Fibroblast of skin of back (primary cell): ENCODE measurements around the gene FOXP1.
A peak's percentile ranks its signal among the peaks of the same experiment; 100 is the strongest.

Experiments used
- DNase-seq: peaks from one replicate; pipeline ENCODE4 v3.0.0-alpha.2; 2013

The FOXP1 gene

GRCh38 chr3:71142441-71143161, 440.9 kb downstream of the FOXP1 start:
- DNase-seq: peak; percentile 56

- no peak for DNase-seq
These were observed 443.1 kb downstream of the FOXP1 start for GRCh38 chr3:71140477-71140876.

DNA sequence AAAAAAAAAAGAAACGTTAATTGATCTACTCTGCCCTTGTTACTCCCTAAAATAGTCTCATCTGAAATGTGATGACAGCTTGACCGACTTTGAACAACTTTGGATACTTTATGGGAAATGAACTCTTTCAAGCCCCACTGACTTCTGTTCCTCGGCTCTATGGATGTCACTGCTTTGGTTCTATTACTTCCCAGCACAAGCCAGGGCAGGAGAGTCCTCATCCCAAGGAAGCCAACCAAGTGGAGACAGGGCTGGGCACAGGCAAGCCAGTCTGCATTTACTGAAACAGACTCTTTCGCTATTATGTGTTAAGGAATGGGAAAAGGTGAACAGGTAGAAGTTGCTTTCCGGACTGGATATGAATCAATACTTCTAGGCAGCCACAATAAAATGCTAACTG, 444.0 kb downstream of the FOXP1 start:
- DNase-seq: no peak

GRCh38 chr3:71138410-71138809, 445.1 kb downstream of the FOXP1 start:
- no peak for DNase-seq

GRCh38 chr3:71136276-71136675, 447.3 kb downstream of the FOXP1 start:
- DNase-seq: no peak

DNA sequence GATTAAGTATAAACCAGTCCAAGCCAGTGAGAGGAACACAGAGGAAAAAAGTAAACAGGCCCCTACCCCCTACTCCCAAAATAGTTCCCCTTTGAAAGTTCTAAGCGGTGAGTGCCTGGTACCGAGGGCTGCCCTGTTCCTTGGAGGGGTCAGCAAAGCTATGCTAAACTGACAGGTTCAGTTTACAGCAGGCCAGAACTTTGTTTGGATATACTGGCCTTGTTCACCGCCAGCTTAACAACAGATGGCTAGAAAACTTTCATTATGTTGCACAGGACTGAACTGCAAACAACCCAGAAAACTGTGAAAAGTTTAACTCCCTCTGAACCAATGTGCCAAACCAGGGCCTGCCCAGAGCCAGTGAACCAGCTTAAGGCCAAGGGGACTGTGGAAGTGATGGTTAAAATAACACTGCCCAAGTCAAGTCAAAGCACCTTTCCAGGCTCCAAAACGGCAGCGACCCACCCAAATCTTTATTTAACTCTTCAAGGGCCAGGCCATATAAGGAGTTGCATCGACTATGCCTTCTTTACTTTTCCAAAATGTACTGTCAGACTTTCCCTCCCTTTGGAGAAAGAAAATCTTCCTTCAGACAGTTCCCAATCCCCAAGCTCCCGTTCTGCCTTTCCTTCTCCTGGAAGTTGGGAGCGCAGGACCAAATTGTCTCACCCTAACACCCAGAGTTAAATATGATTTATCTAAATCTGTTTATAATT, 448.0 kb downstream of the FOXP1 start:
- DNase-seq: no peak

DNA sequence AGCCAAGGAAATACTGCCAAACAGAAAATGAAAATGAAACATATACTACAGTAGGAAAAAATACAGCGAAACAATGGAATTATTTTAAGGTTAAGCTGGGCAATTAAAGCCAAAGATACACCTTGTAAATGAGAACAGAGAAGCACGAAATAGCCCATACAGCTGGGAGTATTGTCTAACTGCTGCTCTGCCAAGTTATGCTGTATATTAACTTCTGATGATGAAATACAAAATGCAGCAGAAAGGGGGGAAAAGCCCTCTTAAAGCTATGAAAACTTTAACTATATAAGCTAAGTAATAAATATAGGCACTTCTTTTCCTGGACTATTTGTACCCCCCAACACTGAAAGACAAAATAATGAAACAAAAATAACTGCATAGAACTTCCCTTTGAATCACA, 449.0 kb downstream of the FOXP1 start:
- DNase-seq: no peak

GRCh38 chr3:71133865-71134264, 449.7 kb downstream of the FOXP1 start:
- DNase-seq: no peak

- DNase-seq: no peak
These were observed 450.4 kb downstream of the FOXP1 start for GRCh38 chr3:71132995-71133730.

DNA sequence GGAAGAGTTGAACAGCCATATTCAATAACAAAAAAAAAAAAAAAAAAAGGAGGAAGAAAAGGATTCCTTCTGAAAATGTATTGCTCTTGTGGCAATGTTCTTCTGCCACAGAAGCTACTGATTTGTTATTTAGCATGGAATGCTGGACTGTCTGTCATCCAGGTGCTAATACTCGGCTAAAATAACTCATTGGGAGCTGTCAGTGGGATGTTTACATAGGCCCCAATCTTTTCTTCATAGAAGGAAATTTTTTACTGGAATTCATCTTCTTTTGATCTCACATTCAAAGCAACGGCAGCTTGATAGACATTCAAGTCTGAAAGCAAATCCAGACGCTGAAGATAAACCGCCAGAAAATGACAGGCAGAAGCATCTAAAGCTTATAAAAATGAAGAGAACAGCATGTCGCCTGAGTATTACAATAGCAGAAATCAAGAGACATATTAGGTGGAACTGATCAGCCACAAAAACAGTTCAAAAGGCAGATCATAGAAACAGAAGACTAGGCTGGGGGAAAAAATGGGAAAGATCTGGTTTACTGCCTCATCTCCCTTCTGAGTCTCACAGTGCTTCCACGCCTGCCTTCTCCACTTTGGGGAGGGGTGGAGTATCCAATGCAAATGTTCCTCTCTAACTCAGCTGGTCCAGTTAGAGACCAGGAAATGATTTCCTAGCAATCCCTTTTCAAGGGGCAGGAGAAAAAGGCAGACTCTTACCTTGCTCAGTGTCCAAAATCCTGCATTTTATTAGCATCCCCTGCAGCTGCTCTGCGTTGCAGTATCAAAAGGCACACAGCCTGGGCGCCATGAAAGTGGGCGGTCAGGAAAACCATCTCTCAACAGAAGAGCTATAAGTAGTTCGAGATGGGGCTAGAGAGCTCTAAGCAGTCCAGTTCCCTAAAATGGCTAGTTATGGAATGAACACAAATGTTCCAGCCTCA, 451.9 kb downstream of the FOXP1 start:
- DNase-seq: no peak

- DNase-seq: peak; percentile 89
These were observed 452.8 kb downstream of the FOXP1 start for GRCh38 chr3:71130471-71131374.

- peak; percentile 53 for DNase-seq
These were observed 453.7 kb downstream of the FOXP1 start for GRCh38 chr3:71129611-71130431.

DNA sequence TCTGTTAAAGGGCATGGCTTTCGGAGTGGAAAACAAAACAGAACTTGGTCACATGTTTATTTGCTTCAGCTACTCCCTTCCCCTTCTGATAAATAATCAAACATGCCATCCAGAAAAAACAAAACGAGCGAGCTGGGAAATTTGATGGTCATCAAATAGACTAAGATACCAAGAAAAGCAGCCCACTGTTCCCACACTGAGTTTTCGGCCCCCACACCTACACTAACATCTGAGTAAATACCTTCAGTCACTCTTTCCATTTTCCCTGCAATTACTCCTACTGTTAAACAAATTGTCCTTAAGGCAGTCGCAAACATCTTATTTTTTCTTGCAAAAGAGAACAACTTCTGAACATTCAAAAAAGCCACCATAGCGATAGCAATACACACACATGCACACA, 454.6 kb downstream of the FOXP1 start:
- no peak for DNase-seq

GRCh38 chr3:71127844-71128243, 455.7 kb downstream of the FOXP1 start:
- peak; percentile 76 for DNase-seq

- peak; percentile 83 for DNase-seq
These were observed 456.3 kb downstream of the FOXP1 start for GRCh38 chr3:71127052-71127831.

- no peak for DNase-seq
These were observed 457.8 kb downstream of the FOXP1 start for GRCh38 chr3:71125738-71126137.

- no peak for DNase-seq
These were observed 459.5 kb downstream of the FOXP1 start for GRCh38 chr3:71124048-71124447.

DNA sequence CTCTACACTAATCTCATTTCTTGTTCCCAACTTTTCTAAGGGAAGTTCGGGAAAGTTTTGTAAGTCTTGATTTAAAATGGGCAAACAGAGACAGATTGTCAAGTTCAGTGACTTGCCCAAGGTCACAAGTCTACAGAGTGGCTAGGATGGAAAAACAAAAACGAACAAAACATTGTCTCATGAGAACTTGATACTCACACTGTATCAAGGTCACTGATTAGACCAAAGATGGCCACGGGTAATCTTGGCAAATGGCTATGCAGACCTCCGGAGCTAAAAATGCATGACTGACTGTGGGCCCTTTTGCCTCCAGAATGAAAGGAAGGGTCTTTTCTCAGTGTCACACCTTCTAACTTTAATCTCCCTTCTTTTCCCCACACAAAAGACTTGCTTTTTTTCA, 460.9 kb downstream of the FOXP1 start:
- no peak for DNase-seq

DNA sequence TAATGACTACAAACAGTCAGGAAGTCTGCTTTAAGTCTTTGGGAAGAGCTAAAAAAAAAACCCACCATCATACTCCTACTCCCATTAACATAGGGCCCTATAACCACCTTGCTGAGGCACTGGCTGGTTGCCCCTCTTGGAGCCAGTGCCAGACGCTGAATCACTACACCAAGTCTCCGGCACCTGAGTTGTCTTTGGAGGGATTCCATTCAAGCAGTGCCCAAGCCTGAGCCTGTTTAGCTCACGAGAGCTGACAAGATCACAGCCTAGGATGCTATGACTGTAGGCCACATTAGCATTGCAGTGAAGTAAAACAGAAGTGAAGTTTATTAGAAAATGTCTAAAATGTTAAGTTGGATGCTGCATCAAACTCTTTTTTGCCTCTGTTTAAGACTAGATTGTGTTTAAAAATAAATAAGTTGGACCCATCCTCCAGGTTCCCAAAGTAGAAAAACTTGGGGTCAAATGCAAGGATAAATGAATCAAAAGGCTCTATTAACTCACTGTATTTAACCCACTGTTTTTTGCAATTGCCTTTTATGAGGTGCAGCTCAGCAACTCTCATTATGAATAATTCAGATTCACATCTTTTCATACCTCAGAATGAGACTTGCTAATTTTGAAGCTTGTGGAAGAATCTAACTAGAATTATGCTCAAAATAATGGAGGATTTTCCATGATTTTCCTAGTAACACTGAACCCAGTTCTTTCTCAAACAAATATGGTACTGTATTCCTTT, 461.9 kb downstream of the FOXP1 start:
- DNase-seq: no peak
